HepG2 (cell line): ENCODE results near the gene C20orf96. TPM values are rescaled to one million over a fixed set of nuclear protein-coding genes. Genes with fewer than 3 reads are reported as not detected.

Source experiments
- AKNA ChIP-seq: sonication (generic); formaldehyde crosslinking; IDR thresholded peaks from 2 replicates; pipeline ENCODE4 v1.4.0; 2020; ENCODE audit warnings: missing genetic modification reagents, borderline replicate concordance
- CBX2 ChIP-seq, 2 experiments: fragments of 200-600 bp in 1 of 2; sonication (generic); formaldehyde crosslinking in 1 of 2; IDR thresholded peaks; 2 replicates each; pipeline versions ENCODE4 v1.7.0 to v1.8.1; 2018 to 2022; ENCODE audit warnings: low read depth in 2 of 2, low read length in 1 of 2, mild to moderate bottlenecking in 1 of 2, missing genetic modification reagents in 1 of 2
- CENPX ChIP-seq: sonication (generic); formaldehyde crosslinking; IDR thresholded peaks from 2 replicates; pipeline ENCODE4 v1.9.0; 2021; ENCODE audit warnings: mild to moderate bottlenecking, missing genetic modification reagents, moderate library complexity
- NPAS2 ChIP-seq: sonication (generic); formaldehyde crosslinking; IDR thresholded peaks from 2 replicates; pipeline ENCODE4 v1.8.0; 2022; ENCODE audit warnings: mild to moderate bottlenecking, missing genetic modification reagents, borderline replicate concordance
- NR0B2 ChIP-seq: sonication (generic); formaldehyde crosslinking; IDR thresholded peaks from 2 replicates; pipeline ENCODE4 v1.4.0; 2020; ENCODE audit warnings: mild to moderate bottlenecking, missing genetic modification reagents
- NR2F6 ChIP-seq, 2 experiments: IDR thresholded peaks; 2 replicates each; pipeline ENCODE4 v1.6.1; 2016; ENCODE audit warnings: antibody characterized with exemption in 1 of 2, mild to moderate bottlenecking in 1 of 2
- NR3C1 ChIP-seq: sonication (generic); formaldehyde crosslinking; IDR thresholded peaks from 2 replicates; pipeline ENCODE4 v1.4.0; 2020; ENCODE audit warnings: missing genetic modification reagents
- PLRG1 ChIP-seq: fragments of 450-650 bp; conservative IDR thresholded peaks from 2 replicates; pipeline ENCODE4 v1.6.1; 2016
- TEAD3 ChIP-seq: optimal IDR thresholded peaks from 2 replicates; pipeline ENCODE3; 2016; ENCODE audit warnings: borderline replicate concordance
- TFE3 ChIP-seq: IDR thresholded peaks from 2 replicates; pipeline ENCODE4 v1.6.1; 2016
- ZBTB8A ChIP-seq: sonication (generic); formaldehyde crosslinking; IDR thresholded peaks from 2 replicates; pipeline ENCODE4 v1.4.0; 2020; ENCODE audit warnings: mild to moderate bottlenecking, low read depth, missing genetic modification reagents, borderline replicate concordance
- ZFAT ChIP-seq: sonication (generic); formaldehyde crosslinking; conservative IDR thresholded peaks from 2 replicates; pipeline ENCODE4 v1.8.1; 2023; ENCODE audit warnings: missing genetic modification reagents, inconsistent platforms
- ZFP62 ChIP-seq: sonication (generic); formaldehyde crosslinking; IDR thresholded peaks from 2 replicates; pipeline ENCODE4 v1.4.0; 2020; ENCODE audit warnings: missing genetic modification reagents
- ZIK1 ChIP-seq: sonication (generic); formaldehyde crosslinking; IDR thresholded peaks from 2 replicates; pipeline ENCODE4 v1.5.0; 2020; ENCODE audit warnings: mild to moderate bottlenecking, low read depth, missing genetic modification reagents, borderline replicate concordance
- ZNF574 ChIP-seq: sonication (generic); formaldehyde crosslinking; IDR thresholded peaks from 2 replicates; pipeline ENCODE4 v1.4.0; 2020; ENCODE audit warnings: missing genetic modification reagents
- ZNF703 ChIP-seq: sonication (generic); formaldehyde crosslinking; IDR thresholded peaks from 2 replicates; pipeline ENCODE4 v1.5.1; 2020; ENCODE audit warnings: missing genetic modification reagents, mild to moderate bottlenecking, moderate library complexity, borderline replicate concordance
- ZNF883 ChIP-seq: sonication (generic); formaldehyde crosslinking; IDR thresholded peaks from 2 replicates; pipeline ENCODE4 v1.5.1; 2020; ENCODE audit warnings: mild to moderate bottlenecking, missing genetic modification reagents; ENCODE audit errors: not compliant biosample characterization
- ZSCAN29 ChIP-seq: sonication (generic); formaldehyde crosslinking; conservative IDR thresholded peaks from 2 replicates; pipeline ENCODE4 v1.4.0; 2020; ENCODE audit warnings: mild to moderate bottlenecking, missing genetic modification reagents
- polyA plus RNA-seq, 8 experiments: library from polyadenylated mRNA; depleted of rRNA in 3 of 8; stranded (reverse) in 7 of 8; unstranded in 1 of 8; fragments of >200 nt; fragmentation: Illumina TruSeq in 4 of 8; extraction: Trizol in 4 of 8; gene quantifications; 2 replicates each; pipeline versions ENCODE4 v1.2.1 to v1.2.3, GENCODE V29; 2011 to 2016; ENCODE audit warnings: low read depth in 4 of 8, missing spikeins in 1 of 8, mixed read lengths in 1 of 8; ENCODE audit not compliant: insufficient read depth in 1 of 8
- total RNA-seq, 5 experiments: library from RNA; depleted of rRNA; stranded (reverse); fragments of >200 nt; fragmentation: Illumina TruSeq; extraction: Trizol; gene quantifications; 2 replicates each; pipeline ENCODE4 v1.2.3, GENCODE V29; 2016; ENCODE audit warnings: low read depth in 1 of 5

C20orf96 gene
- total and polyA plus RNA-seq, 2 of the 13 experiments (the other 11 are each of a cell fraction or from before 2014, with no cell fraction given), result 3.8 to 20.6 TPM

- TF ChIP-seq AKNA (CRISPR knock-in tag) (peak; percentile 28; the same call in 1 of the 2 replicates), NPAS2 (CRISPR knock-in tag) (no peak), TEAD3 (CRISPR knock-in tag) (peak; percentile 87), CENPX (no peak), ZIK1 (peak; percentile 99), NR0B2 (CRISPR knock-in tag) (peak; percentile 100), NR2F6 (IDR thresholded peaks at IDR 0.05) (no peak), NR2F6 (CRISPR knock-in tag; IDR thresholded peaks at IDR 0.05) (peak; percentile 79), ZFP62 (0 out of 2 replicates have a peak, but pooled peaks have one; percentile 55), PLRG1 (no peak), ZNF703 (CRISPR knock-in tag) (peak; percentile 57; the same call in 1 of the 2 replicates), ZNF574 (CRISPR knock-in tag) (peak; percentile 92), ZBTB8A (CRISPR knock-in tag) (peak; percentile 99), CBX2 (IDR thresholded peaks at IDR 0.05; ENCODE audit: low read depth, low read length) (no peak), CBX2 (CRISPR knock-in tag; IDR thresholded peaks at IDR 0.05; ENCODE audit: low read depth) (no peak; the same call in none of the 2 replicates), TFE3 (CRISPR knock-in tag) (peak; percentile 95), ZFAT (CRISPR knock-in tag) (peak; percentile 66; the same call in 1 of the 2 replicates), NR3C1 (CRISPR knock-in tag) (no peak), ZNF883 (CRISPR knock-in tag) (peak; percentile 92), ZSCAN29 (peak; percentile 91)
Measured at GRCh38 chr20:324177-325044, 33.9 kb upstream of the C20orf96 start (continued).
